Activated CD8-positive, alpha-beta memory T cell treated with anti-CD3 and anti-CD28 coated beads for 48 hours (primary cell): ENCODE results near the gene DLL4.
A peak's percentile ranks its signal among the peaks of the same experiment; 100 is the strongest.

ENCODE experiments used
- DNase-seq, 3 experiments: peaks; one replicate each; pipeline ENCODE4 v3.0.0-alpha.2; 2020; ENCODE audit warnings: low read depth in 2 of 3, low spot score in 2 of 3

Gene DLL4

GRCh38 chr15:40906091-40906990 lies 22.8 kb upstream of the DLL4 start:
- DNase-seq, result peak; percentile 62 to 74 (median 73)

DNA sequence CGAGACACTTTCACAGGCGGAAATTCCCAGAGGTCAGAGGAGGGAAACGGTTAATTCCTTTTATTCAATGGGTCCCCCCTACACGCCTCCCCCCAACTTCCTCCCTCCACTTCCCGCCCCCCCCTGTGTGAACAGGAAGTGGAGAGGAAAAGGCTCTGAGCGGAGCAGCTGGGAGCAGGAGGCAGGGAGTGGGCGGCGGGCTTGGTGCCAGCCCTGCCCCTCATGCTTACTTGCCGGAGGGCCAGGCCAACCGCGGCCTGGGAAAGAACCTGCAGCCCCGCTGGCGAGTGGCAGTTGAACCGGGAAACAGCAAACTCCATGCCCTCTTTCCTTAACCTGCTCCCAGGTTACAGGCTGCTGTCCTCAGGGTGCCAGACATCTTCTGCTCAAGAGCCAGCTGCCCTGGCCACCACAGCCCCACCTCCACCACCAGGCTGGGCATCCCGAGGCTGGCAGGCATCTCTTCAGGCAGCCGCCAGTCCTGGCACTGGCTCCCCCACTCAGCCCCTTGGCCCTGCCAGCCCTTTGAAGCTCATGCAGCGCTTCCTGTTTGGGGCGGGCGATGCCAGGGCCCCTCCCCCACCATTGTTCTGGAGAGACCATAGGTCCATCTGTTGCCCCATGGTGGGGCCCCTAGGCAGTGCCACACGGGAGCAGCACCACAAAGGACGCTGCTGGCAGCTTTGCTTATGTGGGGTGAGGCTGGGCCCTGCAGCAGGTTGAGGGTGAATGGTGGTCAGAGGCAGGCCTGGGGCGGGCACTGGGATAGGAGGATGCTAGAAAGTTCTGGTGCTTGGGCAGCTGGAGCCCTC lies 21.9 kb upstream of the DLL4 start:
- DNase-seq, result no peak

GRCh38 chr15:40908095-40908494 lies 21.0 kb upstream of the DLL4 start:
- no peak for DNase-seq

DNA sequence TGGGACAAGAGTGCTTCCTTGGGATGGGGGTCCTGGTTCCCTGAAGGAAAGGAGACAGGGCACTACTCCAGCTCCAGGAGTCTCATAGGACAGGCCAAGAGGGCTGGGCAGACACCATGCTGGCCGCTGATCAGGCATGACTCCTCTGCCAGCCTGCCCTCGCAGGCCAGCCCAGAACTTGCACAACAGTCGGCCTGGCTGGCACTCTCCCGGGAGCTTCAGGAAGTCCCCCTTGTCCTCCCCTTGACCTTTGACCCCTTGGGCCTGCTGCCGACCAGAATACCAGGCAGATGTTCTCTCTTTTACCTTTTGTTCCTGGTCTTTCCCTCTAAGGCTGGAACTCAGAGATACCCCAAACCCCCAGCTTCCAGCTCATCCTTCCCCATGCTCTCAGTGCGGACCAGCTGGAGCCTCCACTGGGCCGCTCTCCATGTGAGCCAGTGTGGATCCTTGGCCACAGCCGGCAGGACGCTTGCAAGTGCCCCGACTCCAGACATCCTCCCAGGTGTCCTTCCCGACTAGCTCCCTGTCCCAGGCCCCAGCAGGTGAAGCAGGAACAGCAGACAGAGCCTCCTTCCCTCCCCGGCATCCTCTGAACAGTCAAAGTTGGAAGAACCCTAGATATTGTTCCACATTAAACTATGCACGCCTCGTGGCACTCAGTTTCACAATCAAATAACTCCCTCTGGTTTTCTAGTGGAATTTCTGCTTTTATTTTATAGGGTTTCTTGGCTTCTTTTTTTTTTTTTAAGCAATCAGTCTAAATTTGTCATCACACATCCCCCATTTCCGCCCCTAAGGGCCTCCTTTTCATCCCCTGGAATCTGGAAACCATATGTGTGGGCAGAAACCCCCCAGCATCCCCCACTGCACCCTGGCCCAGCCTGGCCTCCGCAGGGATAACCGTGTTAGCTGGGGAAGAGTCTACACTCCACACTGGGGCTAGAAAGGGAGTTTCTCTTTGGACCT lies 19.2 kb upstream of the DLL4 start:
- no peak for DNase-seq

DNA sequence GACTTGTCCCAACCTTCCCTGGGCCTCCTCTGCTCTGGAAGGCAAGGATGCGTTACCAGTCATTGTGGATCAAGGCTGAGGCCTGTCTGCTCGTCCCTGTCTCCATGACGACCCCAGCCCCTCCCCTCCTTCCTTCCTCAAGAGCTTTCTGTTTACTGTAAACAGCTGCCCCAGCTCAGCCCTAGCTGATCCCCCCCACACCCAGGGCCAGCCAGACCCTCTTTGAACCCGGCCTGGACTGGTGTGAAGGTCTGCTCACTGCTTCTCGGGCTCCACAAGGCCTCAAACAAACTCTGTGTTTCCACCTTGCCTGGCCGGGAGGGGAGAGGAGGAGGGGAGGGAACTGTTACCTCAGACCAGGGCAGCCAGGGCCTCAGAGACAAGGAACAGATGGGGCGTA lies 18.0 kb upstream of the DLL4 start:
- no peak for DNase-seq

GRCh38 chr15:40911693-40912092 lies 17.4 kb upstream of the DLL4 start:
- DNase-seq, result no peak

DNA sequence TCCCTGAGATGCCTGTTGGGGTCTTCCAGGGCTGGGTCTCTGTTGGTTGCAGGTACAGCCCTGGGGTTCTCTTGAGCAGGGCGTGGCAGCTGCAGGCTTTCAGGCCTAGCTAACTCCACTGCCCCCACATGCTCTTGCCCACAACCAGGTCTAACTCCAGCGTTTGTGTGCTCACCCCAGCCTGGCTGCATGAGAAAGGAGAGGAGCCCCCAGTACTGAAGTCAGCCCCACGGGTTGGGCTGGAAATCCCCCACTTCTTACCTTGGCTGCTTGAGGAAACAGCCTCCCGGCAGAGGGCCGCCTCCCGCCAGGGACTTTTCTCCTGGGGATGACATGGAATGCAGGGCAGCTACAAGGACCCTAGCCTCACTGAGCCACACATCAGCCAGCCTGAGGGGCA lies 16.7 kb upstream of the DLL4 start:
- no peak for DNase-seq

GRCh38 chr15:40914013-40914412 lies 15.1 kb upstream of the DLL4 start:
- no peak for DNase-seq

- no peak for DNase-seq
Measured at GRCh38 chr15:40914486-40914885, 14.7 kb upstream of the DLL4 start.

- no peak for DNase-seq
Measured at GRCh38 chr15:40915116-40915661, 14.0 kb upstream of the DLL4 start.

DNA sequence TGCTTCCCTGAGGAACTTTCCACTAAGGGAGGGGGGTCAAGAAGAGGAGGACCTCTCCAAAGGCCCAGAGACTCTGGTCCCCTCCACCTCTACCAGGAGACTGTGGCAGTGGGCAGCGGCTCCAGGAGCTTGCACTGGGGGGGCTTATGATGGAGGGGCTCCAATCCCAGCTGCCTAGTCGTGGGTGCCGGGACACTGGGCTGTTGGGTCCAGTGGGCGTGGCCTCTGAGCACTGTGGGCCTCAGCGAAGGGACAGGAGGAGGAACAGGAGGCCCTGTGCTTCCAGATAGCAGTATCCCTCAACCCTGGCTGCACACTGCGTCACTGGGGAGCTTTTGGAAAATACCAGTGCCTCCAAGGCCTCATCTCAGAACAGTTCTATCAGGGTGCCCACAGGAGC lies 13.5 kb upstream of the DLL4 start:
- no peak for DNase-seq

GRCh38 chr15:40917585-40917984 lies 11.6 kb upstream of the DLL4 start:
- no peak for DNase-seq

- no peak for DNase-seq
Measured at GRCh38 chr15:40918146-40918798, 10.9 kb upstream of the DLL4 start.

- DNase-seq, result no peak
Measured at GRCh38 chr15:40918799-40919392, 10.2 kb upstream of the DLL4 start.

- no peak for DNase-seq
Measured at GRCh38 chr15:40921949-40922607, 7.1 kb upstream of the DLL4 start.

DNA sequence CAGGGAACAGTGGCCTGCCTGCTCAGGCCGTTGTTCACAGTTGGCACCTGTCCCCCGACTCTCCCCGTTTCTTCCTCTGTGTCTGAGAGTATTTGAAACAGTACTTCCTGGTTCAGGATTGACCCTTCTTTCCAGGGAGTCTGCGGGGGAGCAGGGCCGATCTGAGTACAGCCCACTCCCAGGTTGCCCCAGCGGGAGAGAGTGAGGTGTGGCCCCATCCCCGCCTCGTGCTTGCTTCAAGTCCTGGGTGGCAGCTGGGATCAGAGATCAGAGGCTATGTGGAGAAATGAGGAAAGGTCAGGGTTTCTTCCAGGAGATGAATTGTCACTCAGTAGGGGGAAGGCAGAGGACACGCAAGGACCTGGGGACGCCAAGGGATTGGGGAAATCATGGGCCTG lies 6.5 kb upstream of the DLL4 start:
- no peak for DNase-seq

GRCh38 chr15:40923551-40923950 lies 5.6 kb upstream of the DLL4 start:
- no peak for DNase-seq

- no peak for DNase-seq
Measured at GRCh38 chr15:40925495-40925862, 3.7 kb upstream of the DLL4 start.

DNA sequence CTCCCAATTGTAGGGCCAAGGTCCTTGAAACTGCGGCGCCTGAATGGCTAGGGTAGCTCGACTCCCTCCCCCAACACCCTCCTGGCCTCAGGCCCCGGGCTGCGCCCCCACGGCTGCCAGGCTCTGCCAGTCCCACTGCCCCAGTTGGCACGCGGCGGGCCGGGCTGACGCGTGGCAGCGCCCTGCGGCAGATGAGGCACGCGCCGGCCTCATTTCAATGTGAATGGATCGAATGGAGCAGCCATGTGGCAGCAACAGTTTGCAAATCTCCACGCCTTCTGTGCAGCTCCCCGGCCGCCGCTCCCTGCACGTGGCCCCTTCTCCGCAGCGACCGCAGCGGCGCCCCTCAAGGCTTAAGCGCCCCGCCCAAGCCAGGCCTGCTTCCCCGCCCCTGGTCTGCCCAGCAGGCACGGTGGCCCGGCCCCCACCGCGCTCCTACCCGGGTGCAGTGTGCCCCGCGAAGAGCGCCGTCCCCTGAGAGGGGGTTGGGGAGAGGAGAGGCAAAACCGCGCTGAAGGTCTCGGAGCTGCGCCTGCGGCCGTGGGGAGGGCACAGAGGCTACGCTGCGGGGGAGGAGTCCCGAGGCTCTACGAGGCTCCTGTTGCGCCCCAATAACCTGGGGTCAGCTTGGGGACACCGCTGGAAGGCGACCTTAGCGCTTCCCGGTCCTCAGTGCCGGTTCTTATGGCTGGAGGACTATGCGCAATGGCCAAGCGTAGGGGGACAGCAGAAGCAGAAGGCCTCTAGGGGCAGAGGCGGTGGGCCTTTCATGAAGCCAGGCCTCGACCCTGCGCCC lies 3.1 kb upstream of the DLL4 start:
- no peak for DNase-seq
